Activated CD4-positive, alpha-beta T cell treated with anti-CD3 and anti-CD28 coated beads, Interleukin-2, amount 50 U/mL, for 48 hours (primary cell): ENCODE data around the gene ATAD3B.

Experiments
- DNase-seq, 2 experiments: peaks; one replicate each; pipeline ENCODE4 v3.0.0-alpha.2; 2020

ATAD3B gene

DNA sequence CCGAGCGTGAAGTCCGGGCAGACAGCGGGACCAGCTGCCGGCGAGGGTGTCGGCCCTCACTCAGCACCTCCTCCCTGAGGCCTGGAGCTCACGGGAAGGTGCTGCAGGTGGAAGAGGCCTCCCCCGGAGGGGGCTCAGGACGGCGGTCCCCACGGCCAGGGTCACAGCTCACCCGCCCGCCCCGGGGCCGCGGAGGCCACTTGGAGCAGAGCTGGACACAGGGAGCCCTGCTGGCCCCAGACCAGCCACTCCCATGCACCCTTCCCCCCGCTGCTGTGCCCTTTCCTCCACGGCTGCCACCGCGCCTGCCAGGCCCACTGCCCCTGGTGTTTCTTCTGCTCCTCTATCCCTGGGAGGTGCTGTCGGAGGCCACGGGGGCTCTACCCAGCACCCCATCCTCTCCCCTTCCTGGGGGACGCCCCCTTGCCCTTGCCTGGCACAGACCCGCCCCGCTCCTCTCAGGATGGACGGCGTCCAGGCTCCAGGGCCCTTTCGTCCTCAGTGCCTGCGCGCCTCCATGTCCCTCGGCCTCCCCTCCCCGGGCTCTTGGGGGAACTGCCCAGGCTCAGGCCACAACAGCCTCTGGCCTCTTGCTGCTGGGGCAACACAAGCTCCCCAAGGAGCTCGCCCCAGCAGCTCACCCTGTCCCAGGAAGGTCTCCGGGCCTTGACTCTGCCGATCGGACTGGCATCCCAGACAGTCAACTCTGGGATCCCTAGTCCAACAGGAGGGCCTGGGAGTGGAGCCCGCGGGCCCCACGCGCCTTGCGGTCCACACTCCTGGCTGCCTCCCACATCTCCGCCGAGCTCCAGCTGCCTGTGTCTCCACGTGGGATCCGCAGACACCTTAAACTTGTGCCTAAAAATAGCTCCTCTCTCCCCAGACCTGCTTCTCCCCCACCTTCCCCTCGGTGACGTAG is 64.7 kb downstream of the ATAD3B start:
- no peak for DNase-seq

DNA sequence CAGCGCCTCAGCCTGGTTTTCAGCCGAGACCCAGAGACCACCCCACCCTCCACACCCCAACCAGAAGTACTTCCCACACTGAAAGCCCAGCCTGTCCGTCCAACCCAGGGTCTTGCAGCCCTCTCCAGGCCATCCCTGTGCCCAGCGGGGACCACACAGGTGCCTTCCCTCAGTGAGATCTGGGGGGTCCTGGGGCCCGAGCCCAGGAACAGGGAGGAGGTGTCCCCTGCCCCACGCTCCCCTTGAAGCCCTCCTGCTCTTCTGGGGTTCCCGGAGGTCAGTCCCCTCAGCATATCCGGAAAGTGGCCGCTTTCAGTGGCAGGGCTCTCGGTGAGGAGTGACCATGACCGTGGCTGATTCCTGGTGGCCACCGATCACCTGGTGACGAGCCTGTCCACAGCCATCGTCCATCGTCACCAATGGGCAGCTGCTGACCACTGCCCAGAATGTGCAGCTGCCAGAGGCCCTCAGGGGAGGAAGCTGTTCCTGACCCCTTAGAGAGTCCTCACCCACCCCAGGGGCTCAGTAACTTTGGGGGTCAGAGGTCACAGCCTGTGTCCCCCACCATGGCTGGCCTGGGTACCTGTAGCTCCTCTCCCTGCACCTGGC is 65.5 kb downstream of the ATAD3B start:
- DNase-seq, result no peak

DNA sequence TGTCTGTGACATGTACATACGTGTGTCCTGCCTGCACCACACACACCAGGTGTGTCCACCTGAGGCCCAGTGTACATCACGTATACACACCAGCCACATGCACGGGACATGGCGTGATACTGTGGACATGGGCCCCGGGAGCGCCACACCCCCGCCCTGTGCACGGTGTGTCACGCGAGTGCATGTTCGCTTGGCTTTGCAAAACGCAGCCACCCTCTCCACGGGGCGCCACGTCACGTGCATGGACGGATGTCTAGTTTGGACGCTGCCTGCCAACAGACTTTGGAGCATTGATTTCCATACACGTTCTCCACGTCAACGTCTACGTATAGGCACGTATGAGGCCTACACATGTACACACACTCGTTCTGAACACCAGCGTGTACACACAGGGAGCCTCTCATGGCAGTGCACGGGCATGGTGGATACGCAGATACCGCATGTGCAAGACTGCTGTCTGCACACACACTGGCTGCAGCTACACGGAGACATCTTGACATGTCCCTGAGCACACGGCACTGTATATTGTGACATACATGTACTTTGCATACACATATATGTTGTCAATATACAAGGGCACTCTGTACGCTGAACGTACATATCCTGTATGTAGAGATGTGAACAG is 66.2 kb downstream of the ATAD3B start:
- no peak for DNase-seq

DNA sequence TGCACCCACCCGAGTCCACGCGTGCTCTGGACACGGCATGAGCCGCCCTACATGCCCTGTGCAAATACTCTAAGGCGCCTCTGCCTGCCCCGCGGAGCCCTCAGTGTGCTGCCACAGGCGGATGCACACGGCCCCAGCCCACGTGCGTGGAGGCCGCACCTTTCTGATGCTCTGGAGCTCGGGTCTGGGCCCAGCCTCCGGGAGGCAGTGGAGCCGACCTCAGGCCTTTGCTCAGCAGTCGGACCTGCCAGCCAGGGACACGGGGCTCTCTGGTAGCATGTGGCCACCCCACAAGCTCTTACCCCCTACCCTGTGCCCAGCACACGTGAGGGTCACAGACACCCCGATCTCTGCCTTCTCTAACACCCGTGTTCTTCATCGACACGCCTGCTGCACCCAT is 66.8 kb downstream of the ATAD3B start:
- DNase-seq, result no peak

DNA sequence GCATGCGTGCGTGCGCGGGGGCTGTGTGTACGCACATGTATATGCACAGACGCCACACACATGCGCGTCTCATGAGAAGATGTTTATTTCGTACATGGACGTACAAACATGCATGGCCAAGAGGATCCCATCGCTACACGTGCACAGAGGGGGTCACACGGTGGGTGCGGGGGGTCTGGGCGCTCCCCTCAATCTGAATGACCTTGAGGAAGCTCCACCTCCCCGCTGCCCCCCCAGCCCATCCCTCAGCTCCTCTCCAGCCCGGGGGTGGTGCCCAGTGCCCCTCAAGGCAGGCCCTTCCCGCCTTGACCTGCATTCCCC is 67.4 kb downstream of the ATAD3B start:
- DNase-seq, result no peak

DNA sequence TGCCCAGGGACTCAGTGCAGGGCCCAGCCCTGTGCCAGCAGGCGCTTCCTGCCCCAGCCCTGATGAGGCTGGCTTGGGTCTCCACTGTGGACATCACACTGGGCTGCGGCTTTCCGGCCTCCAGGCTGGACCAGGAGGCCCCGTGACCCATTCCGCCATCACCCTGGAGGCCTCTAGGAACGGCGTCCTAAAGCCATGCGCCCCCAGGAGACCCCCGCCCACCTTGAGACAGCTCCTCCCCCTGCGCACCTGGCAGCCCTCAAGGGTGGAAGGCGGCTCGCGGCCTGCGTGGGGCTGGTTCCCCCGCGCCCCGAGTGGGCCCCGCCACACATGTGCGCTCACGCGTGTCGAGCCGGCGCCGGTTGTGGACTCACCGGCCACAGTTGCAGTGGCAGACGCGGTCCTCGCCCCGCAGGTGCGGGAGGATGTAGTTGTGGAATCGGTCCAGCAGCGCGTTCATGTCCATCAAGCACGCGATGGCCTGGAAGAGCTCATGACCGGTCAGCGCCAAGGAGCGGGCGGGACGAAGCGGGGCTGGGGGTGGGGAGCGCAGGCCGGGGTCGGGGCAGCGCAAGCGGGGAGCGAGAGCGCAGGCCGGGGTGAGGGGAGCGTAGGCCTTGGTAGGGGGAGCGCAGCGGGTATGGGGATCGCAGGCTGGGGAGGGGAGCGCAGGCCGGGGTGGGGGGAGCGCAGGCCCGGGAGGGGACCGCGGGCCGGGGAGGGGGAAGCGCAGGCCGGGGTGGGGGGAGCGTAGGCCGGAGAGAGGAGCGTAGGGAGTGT is 67.9 kb downstream of the ATAD3B start:
- DNase-seq, result no peak

DNA sequence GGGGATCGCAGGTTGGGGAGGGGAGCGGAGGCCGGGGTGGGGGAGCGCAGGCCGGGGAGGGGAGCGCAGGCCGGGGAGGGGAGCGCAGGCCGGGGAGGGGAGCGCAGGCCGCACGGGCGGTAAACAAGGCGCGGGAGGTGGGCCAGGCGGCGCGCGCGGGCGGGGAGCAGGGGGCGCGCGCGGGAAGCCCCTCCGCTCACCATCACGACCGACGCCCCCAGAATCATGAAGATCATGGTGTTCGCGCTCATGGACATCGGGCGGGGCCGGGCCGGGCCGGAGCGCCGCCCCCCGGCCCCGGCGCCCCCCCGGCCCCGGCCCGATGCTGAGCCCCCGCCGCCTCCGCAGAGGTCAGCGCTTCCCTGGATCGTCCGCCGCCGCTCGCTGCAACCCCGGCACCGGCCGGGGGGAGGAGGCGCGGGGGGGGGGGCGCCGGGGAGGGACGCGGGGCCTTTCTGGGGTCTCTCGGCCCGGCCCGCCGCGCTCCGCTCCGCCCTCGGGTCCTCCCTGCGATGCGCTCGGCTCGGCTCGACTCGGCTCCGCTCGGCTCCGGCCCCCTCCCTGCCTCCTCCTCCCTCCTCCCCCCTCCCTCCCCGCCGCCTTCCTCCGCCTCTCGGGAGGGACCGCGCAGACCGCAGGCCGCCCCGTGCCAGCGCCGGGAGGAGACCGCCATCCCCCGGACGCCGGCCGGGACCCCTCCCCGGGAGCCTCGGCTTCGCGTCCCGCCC is 68.7 kb downstream of the ATAD3B start, which contains the start of gene TMEM240:
Gene TMEM240, minus strand, starts transcription at position 535 of the 728 bp plus-strand sequence. Its CDS starts 278 bp downstream, at position 257.
- DNase-seq, result peak; percentile 57 to 64

DNA sequence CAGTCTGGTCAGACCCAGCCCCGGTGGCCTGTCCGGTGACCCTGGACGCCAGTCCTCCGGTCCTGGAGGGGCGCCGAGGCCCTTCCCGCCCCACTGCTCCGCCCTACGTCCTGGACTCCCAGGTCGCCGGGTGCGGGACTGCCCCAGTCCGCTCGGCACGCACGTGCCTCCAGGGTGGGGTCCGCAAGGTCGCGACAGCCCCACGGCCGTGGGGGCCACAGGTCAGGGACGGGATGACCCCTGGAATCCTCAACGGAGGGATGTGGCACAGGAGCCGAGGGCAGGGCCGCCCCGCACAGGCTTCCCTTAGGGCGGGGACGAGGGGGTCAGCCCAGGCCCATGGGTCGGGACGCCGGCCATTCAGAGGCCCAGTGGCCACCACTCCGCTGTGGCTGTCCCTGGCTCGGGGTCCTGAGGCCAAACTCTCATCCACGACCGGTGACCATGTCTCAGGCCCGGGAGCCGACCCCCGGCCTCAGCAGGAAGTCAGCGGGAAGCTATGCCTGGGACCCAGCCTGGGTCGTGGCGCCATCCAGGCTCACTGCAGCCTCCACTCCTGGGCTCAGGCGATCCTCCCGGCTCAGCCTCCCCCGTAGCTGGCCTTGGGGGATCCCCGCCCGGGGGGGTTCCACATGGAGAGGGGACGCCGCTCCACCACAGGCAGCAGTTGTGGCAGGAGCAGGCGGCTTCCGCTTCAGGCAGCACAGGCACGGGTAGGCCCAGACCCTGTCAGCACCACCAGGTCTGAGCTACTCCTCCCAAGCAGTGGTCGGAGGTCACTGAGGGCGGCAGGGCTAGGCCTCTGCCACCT is 69.5 kb downstream of the ATAD3B start:
- DNase-seq, result no peak

DNA sequence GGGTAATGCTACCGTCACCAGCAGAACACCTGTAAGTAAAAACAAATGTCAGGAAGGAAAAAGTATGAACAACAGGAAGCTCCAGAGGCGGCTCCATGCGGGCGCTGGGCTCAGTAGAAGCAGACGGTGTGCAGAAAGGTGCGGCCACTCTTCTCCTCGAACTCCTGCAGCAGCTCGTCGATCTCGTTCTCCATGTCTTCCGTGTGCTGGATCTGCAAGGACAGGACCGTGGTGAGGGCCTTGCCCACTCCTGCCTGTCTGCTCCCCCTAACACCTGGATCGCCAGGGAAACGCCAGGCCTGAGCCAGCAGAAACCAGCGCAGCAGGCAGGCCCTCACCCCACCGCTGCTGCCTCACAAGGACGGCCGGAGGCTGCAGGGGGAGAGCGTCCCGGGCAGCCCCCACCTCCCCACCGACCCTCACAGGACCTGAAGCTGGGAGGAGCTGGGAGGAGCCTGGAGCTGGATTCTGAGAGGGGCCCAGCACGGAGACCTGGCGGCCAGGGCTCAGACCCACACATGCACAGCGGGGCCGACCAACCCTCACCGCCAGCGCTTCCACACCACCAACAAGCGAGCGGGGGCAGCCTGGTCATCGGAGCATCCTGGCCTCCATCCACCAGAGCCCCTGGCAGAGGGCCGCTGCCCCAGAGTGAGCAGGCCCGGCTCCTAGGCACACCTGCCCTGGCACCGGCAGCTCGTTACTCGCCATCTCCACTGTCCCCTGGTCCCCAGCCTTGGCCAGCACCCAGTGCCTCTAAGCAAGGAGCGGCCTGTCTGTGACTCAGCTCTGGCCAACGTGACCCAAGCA is 70.6 kb downstream of the ATAD3B start:
- DNase-seq, result no peak

DNA sequence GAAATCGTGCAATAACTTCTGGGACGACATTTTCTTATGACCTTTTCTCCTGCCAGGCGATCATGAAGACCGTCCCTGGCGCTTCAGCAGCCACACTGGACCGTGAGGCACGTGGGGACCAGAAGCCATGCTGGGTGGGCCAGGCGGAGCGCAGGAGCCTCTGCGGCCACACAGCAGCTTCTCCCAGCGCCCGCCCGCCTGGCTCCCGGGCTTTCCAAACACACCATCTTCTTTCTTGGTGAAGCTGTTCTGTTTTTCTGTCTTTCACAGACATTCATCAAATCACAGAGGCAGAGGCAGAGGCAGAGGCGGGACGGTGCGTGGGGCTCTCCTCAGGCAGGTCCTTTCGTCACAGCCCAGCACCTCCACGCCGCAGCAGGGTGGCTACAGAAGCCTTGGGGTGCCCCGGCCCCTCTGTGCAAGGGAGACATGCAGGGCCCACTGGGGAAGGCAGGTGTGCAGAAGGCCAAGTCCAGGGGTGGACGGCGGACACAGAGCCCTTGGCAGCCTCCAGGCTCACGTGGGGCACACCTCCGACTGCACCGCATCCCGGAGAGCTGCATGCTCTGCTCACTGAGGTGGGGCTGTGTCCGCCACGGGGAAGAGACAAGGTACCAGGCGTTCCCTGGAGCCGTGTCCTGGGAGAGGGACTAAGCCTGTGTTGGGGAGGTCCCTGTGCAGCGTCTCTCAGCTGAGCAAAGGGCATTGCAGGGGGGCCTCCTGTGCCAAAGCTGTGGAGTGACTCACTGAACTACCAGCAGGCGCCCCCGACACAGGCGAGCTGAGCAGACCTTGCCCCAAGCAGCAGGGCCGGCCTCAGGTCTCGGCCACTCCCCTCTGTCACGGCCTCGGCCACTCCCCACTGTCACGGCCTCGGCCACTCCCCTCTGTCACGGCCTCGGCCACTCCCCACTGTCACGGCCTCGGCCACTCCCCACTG is 71.5 kb downstream of the ATAD3B start:
- DNase-seq, result peak in 1 of 2 experiments; percentile 16

DNA sequence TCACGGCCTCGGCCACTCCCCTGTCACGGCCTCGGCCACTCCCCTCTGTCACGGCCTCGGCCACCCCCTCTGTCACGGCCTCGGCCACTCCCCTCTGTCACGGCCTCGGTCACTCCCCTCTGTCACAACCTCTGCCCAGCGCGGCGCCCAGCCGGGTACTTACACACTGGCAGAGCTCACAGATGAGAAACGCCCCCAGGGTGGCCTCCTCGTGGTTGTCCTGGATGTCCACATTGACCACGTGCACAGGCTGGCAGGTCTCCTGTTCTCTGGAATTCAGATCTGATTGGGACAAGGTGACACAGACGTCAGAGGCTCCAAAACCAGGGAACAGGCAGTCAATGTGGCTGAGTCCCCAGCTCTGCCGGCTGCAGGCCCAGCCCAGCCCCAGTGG is 72.1 kb downstream of the ATAD3B start:
- no peak for DNase-seq

DNA sequence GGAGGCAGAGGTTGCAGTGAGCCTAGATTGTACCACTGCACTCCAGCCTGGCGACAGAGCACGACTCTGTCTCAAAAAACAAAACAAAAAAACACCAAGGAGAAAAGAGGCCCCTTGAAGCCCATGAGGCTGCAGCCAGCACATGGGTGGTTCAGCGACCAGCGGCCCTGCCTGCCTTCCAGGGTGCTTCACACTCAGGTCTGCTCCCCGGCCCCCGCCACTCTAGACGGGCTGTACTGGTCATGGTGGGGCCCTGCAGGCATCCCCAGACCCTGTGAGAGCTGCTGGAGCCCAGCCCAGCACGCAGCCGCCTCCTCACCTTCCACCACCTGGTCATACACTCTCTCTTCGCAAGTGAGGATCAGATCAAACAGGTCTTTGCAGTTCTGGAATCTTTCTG is 73.0 kb downstream of the ATAD3B start:
- no peak for DNase-seq
